C4-2B (cell line): ENCODE results near the gene HS3ST5.

Experiments used
- ZFX ChIP-seq: fragments of 450-650 bp; IDR thresholded peaks from 2 replicates; pipeline ENCODE4 v1.6.1; 2017
- TF ChIP-seq, protein P1 (sequence below): fragments of 450-650 bp; conservative IDR thresholded peaks from 2 replicates; pipeline ENCODE4 v1.5.1; 2017; ENCODE audit warnings: mild to moderate bottlenecking

DNA sequence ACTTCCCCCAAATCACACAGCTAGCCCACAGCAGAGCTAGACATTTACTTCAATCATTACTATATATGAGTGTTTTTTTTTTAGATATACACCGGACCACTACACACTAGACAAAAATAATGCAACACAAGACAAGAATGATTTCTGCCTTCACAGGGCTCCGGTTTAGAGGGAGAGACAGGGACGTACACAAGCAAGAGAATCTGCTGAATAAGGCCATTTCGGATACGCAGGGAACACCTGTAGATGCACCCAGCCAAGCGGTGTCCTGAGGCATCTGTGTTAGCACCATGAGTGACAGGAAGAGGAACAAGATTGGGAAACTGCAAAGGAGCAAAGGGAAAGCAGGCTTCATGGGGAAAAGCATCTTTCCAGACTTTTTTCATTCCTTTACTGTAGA, 45.7 kb downstream of the HS3ST5 start:
- TF ChIP-seq, protein P1, sequence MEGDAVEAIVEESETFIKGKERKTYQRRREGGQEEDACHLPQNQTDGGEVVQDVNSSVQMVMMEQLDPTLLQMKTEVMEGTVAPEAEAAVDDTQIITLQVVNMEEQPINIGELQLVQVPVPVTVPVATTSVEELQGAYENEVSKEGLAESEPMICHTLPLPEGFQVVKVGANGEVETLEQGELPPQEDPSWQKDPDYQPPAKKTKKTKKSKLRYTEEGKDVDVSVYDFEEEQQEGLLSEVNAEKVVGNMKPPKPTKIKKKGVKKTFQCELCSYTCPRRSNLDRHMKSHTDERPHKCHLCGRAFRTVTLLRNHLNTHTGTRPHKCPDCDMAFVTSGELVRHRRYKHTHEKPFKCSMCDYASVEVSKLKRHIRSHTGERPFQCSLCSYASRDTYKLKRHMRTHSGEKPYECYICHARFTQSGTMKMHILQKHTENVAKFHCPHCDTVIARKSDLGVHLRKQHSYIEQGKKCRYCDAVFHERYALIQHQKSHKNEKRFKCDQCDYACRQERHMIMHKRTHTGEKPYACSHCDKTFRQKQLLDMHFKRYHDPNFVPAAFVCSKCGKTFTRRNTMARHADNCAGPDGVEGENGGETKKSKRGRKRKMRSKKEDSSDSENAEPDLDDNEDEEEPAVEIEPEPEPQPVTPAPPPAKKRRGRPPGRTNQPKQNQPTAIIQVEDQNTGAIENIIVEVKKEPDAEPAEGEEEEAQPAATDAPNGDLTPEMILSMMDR = no peak
- no peak for TF ChIP-seq ZFX
